ENCODE data around the gene PRDM15.

DNA sequence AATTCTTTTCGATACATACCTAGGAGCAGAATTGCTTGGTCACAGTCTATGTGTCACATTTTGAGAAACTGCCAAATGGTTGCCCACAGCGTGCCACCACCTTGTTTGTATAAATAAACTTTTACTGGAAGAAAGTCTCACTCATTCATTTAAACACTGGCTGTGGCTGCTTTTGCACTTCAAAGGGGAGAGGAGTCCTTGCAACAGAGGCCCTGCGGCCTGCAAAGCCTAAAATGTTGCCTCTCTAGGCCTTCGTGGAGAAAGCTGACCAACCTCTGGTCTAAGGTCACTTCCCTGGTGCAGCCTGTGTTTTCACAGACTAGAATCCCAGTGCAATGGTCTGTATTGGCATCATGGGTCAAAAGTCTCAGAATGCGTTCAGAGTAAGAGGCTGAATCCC is 120.6 kb downstream of the PRDM15 start:
- TF ChIP-seq, protein P1, sequence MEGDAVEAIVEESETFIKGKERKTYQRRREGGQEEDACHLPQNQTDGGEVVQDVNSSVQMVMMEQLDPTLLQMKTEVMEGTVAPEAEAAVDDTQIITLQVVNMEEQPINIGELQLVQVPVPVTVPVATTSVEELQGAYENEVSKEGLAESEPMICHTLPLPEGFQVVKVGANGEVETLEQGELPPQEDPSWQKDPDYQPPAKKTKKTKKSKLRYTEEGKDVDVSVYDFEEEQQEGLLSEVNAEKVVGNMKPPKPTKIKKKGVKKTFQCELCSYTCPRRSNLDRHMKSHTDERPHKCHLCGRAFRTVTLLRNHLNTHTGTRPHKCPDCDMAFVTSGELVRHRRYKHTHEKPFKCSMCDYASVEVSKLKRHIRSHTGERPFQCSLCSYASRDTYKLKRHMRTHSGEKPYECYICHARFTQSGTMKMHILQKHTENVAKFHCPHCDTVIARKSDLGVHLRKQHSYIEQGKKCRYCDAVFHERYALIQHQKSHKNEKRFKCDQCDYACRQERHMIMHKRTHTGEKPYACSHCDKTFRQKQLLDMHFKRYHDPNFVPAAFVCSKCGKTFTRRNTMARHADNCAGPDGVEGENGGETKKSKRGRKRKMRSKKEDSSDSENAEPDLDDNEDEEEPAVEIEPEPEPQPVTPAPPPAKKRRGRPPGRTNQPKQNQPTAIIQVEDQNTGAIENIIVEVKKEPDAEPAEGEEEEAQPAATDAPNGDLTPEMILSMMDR (IDR thresholded peaks at IDR 0.05) = no peak
- TF ChIP-seq POLR2A (IDR thresholded peaks at IDR 0.05) (no peak), POLR2AphosphoS5 (IDR thresholded peaks at IDR 0.05) (no peak)

All from stomach (tissue), 4 donors.